ENCODE measurements around the gene MRPL36.

MRPL36 gene

GRCh38 chr5:1761453-1761755 lies 38.2 kb downstream of the MRPL36 start:
- Mint-ChIP-seq H3K4me1 (peaks cover 29% of the 10 kb centered on the region), H3K27me3 (ENCODE audit: low read depth, poor library complexity) (peaks cover 20% of the 10 kb centered on the region), H3K9me3 (peaks cover 20% of the 10 kb centered on the region), H3K27ac (no peak overlapping the region), H3K4me3 (no peak overlapping the region), H3K36me3 (ENCODE audit: low read depth) (no peaks in the 10 kb centered on the region)
- TF ChIP-seq CTCF (IDR thresholded peaks at IDR 0.05), result no peak
- no peak for DNase-seq

- no peaks in the 10 kb centered on the region for H3K36me3 Mint-ChIP-seq (ENCODE audit: low read depth)
- peaks cover 20% of the 10 kb centered on the region for H3K9me3 Mint-ChIP-seq
- H3K27ac Mint-ChIP-seq, result no peak overlapping the region
- no peak for DNase-seq
- no peak for TF ChIP-seq CTCF (IDR thresholded peaks at IDR 0.05)
- H3K4me1 Mint-ChIP-seq, result peaks cover 34% of the 10 kb centered on the region
- no peak overlapping the region for H3K4me3 Mint-ChIP-seq
- peaks cover 20% of the 10 kb centered on the region for H3K27me3 Mint-ChIP-seq (ENCODE audit: low read depth, poor library complexity)
Measured at GRCh38 chr5:1760656-1761452, 38.8 kb downstream of the MRPL36 start.

- no peak for DNase-seq
- Mint-ChIP-seq H3K27me3 (ENCODE audit: low read depth, poor library complexity) (peaks cover 20% of the 10 kb centered on the region), H3K4me1 (peaks cover 41% of the 10 kb centered on the region), H3K9me3 (peaks cover 20% of the 10 kb centered on the region), H3K36me3 (ENCODE audit: low read depth) (no peaks in the 10 kb centered on the region), H3K27ac (no peak overlapping the region), H3K4me3 (no peak overlapping the region)
- no peak for TF ChIP-seq CTCF (IDR thresholded peaks at IDR 0.05)
Measured at GRCh38 chr5:1760231-1760630, 39.4 kb downstream of the MRPL36 start.

- H3K36me3 Mint-ChIP-seq (ENCODE audit: low read depth), result no peaks in the 10 kb centered on the region
- H3K27ac Mint-ChIP-seq, result no peak overlapping the region
- TF ChIP-seq CTCF (IDR thresholded peaks at IDR 0.05), result no peak
- H3K27me3 Mint-ChIP-seq (ENCODE audit: low read depth, poor library complexity), result peaks cover 18% of the 10 kb centered on the region
- DNase-seq, result no peak
- H3K4me1 Mint-ChIP-seq, result peaks cover 40% of the 10 kb centered on the region
- H3K4me3 Mint-ChIP-seq, result no peak overlapping the region
- H3K9me3 Mint-ChIP-seq, result peaks cover 20% of the 10 kb centered on the region
Measured at GRCh38 chr5:1759378-1759970, 40.2 kb downstream of the MRPL36 start.

GRCh38 chr5:1758574-1758973 lies 41.1 kb downstream of the MRPL36 start:
- TF ChIP-seq CTCF (IDR thresholded peaks at IDR 0.05), result no peak
- H3K36me3 Mint-ChIP-seq (ENCODE audit: low read depth), result no peaks in the 10 kb centered on the region
- peaks cover 37% of the 10 kb centered on the region for H3K4me1 Mint-ChIP-seq
- no peak overlapping the region for H3K4me3 Mint-ChIP-seq
- DNase-seq, result no peak
- H3K27ac Mint-ChIP-seq, result no peak overlapping the region
- peaks cover 20% of the 10 kb centered on the region for H3K9me3 Mint-ChIP-seq
- H3K27me3 Mint-ChIP-seq (ENCODE audit: low read depth, poor library complexity), result peaks cover 19% of the 10 kb centered on the region

GRCh38 chr5:1757511-1757910 lies 42.1 kb downstream of the MRPL36 start:
- H3K36me3 Mint-ChIP-seq (ENCODE audit: low read depth), result no peaks in the 10 kb centered on the region
- no peak for TF ChIP-seq CTCF (IDR thresholded peaks at IDR 0.05)
- H3K9me3 Mint-ChIP-seq, result peaks cover 20% of the 10 kb centered on the region
- H3K27ac Mint-ChIP-seq, result no peak overlapping the region
- no peak for DNase-seq
- H3K4me3 Mint-ChIP-seq, result no peak overlapping the region
- H3K4me1 Mint-ChIP-seq, result peaks cover 36% of the 10 kb centered on the region
- peaks cover 13% of the 10 kb centered on the region for H3K27me3 Mint-ChIP-seq (ENCODE audit: low read depth, poor library complexity)
